ENCODE data around the gene MS4A4A.

DNA sequence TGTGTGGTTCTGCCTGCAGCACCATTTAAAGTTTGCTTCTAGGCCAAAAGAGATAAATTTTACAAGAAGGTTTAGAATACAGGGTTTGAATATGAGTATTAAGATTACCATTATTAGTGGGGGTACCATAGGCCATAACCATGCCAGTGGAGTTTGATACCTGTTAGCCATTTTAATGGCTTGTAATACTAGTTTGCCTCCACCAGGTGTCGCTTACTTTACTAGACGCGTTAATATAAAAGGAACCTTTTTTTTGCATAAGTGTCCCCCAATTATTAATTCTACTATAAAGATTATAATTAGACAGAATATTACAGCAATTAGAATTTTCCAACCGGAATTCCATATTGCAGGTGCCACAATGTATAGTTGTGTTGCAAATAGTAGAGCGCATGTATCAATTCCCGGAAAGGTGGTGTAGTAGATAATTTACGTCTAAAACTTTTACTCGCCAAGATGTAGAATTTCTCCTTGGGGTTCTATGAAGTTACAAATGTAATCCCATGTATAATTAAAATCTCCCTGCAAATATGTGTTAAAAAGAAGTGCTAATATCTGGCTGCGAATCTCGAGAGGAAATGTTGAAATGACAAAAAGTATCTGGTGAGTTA is 62.7 kb downstream of the MS4A4A start:
- peak in 1 of 3 experiments; percentile 40 for TF ChIP-seq CTCF (IDR thresholded peaks at IDR 0.05)
- TF ChIP-seq EP300 (IDR thresholded peaks at IDR 0.05) = no peak
- TF ChIP-seq POLR2A (IDR thresholded peaks at IDR 0.05; ENCODE audit: low read depth) = no peak
- no peak for TF ChIP-seq POLR2AphosphoS5 (IDR thresholded peaks at IDR 0.05)

Data from esophagus muscularis mucosa (tissue), 4 donors.